VCaP (cell line): ENCODE data around the gene MCM7.

Source experiments
- H3K27ac ChIP-seq: fragments of 450-650 bp; 2 replicates; pipeline ENCODE4 v1.5.1; 2017
- TF ChIP-seq, protein P1 (sequence below): fragments of 450-650 bp; conservative IDR thresholded peaks from 2 replicates; pipeline ENCODE4 v1.5.1; 2017; ENCODE audit warnings: mild to moderate bottlenecking, moderate library complexity

Gene MCM7

DNA sequence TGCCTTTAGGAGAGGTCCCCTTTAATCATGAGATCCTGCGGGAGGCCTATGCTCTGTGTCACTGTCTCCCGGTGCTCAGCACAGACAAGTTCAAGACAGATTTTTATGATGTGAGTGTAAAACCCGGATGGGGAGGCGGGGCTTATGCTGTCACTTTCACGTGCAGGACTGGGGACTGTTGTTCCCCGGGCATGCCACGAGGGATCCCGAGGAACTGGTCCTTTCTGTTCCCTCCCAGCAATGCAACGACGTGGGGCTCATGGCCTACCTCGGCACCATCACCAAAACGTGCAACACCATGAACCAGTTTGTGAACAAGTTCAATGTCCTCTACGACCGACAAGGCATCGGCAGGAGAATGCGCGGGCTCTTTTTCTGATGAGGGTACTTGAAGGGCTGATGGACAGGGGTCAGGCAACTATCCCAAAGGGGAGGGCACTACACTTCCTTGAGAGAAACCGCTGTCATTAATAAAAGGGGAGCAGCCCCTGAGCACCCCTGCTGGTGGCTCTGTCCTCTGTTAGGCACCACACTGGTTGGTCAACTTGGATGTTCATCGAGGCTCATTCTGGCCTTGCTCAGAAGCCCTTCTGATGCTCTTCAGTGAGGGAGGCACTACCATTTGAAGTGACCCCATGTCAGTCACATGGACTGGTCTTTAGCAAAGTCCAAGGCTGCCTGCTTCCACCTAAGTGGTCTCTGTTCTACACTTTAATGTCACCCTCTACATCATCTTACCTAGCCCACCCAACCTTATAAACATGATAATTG, 9.6 kb downstream of the MCM7 start:
- H3K27ac ChIP-seq = no peak overlapping the region
- TF ChIP-seq, protein P1, sequence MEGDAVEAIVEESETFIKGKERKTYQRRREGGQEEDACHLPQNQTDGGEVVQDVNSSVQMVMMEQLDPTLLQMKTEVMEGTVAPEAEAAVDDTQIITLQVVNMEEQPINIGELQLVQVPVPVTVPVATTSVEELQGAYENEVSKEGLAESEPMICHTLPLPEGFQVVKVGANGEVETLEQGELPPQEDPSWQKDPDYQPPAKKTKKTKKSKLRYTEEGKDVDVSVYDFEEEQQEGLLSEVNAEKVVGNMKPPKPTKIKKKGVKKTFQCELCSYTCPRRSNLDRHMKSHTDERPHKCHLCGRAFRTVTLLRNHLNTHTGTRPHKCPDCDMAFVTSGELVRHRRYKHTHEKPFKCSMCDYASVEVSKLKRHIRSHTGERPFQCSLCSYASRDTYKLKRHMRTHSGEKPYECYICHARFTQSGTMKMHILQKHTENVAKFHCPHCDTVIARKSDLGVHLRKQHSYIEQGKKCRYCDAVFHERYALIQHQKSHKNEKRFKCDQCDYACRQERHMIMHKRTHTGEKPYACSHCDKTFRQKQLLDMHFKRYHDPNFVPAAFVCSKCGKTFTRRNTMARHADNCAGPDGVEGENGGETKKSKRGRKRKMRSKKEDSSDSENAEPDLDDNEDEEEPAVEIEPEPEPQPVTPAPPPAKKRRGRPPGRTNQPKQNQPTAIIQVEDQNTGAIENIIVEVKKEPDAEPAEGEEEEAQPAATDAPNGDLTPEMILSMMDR = peak; percentile 14; the same call in 1 of the 2 replicates

DNA sequence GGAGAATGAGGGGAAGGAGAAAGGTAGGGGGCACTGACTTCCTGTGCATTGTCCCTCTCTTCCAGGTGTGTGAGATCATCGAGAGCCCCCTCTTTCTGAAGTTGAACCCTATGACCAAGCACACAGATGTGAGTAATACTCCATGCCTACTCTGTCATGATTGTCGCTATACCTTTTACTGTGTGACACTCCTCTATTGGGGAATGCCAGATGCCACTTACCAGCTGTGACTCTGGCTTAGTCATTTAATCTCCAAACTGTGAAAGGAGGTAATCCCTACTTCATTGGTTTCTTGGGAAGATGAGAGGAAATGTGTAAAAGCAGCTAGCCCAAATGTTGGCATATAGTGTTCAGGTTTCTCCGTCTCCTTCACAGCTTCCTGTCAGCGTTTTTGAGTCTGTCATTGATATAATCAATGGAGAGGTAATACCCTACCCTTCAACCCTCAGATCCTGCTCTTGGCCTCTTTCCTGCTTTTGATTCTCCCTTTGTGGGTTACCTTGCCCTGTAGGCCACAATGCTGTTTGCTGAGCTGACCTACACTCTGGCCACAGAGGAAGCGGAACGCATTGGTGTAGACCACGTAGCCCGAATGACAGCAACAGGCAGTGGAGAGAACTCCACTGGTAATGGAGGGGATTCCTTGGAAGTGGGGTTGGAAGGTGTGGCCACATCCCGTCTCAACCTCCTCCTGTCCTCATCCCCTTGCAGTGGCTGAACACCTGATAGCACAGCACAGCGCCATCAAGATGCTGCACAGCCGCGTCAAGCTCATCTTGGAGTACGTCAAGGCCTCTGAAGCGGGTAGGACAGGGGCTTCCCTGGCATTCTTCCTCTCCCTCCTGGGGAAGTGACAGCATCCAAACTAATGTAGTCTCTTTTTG, 10.4 kb downstream of the MCM7 start:
- TF ChIP-seq, protein P1 = no peak
- H3K27ac ChIP-seq = no peak overlapping the region

DNA sequence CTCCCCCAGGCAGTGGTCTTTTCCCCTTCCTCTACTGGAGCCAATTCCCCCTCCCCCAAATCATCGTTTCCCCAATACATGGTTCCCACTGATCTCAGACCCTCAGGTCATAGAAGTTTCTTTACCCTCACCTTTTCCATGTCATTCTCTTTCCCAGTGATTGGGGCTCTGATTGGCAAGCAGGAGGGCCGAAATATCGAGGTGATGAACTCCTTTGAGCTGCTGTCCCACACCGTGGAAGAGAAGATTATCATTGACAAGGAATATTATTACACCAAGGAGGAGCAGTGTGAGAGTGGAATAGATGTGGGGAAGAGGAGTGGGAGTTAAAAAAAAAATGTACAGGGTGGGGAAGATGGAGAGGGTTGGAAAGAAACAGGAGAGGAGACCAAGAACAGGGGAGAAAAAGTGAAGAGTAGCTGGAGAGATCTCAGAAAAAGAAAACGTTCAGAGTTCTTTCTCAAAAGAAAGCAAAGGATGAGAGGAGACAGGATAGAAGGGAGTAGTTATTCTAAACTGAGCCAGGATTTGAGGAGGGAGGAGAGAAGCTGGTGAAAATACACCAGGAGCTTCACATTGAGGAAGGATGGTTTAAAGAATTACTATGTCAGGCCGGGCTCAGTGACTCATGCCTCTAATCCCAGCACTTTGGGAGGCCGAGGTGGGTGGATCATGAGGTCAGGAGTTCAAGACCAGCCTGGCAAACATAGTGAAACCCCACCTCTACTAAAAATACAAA, 11.6 kb downstream of the MCM7 start:
- TF ChIP-seq, protein P1 = no peak
- H3K27ac ChIP-seq = peak overlapping the region; percentile 93

DNA sequence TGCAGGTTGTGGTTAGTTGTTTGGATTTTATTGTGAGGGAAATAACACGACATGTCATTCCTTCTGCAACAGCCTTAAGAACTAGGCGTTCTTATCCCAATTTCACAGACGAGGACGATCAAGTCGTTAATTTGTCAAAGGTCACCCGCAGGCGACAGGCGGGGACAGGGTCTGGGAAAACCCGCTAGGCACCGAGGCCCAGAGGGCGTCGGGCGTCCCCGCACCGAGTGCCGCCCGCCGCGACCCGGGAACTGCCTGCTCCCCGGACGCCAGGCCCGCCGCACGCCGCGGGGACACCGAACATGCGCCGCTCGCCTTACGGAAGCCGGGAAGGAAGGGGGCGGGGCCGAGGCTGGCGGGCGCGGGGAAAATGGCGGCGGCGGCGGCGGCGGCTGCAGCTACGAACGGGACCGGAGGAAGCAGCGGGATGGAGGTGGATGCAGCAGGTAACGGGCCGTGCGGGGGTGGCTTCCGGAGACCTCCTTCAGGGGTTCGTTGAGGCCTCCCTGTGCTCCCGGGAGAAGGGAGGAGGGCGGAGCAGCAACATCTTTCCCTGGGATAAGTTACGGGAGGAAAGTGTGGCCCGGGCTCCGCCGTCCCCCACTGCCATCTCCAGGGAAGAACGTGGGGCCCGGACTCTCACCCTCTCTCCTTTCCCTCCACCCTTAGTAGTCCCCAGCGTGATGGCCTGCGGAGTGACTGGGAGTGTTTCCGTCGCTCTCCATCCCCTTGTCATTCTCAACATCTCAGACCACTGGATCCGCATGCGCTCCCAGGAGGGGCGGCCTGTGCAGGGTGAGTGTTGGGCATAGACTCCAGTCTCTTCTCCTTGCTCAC, 12.4 kb downstream of the MCM7 start, which contains the start of gene COPS6:
TSS of gene COPS6 (plus strand) at position 349 of the 837 bp plus-strand sequence. CDS start at position 371, 22 bp downstream.
- peak within 1 kb of the TSS; percentile 93 for H3K27ac ChIP-seq
- TF ChIP-seq, protein P1 = no peak

DNA sequence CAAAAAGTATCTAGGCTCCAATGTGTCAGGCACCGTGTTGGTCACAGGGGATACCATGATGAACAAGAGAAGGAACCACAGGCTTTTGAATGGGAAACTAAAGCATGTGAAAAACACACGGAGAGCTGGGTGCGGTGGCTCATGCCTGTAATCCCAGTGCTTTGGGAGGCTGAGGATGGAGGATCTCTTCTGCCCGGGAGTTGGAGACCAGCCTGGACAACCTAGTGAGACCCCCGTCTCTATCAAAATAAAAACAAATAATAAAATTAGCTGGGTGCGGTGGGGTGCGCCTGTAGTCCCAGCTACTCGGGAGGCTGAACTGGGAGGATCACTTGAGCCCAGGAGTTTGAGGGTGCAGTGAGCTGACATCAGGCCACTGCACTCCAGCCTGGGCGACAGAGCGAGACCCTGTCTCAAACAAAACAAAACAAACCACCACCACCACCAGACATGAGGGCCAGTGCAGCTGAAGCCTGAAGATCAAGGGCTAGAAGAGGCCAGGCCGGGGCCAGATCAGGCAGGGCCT, 13.0 kb downstream of the MCM7 start:
- peak overlapping the region; percentile 93 for H3K27ac ChIP-seq
- TF ChIP-seq, protein P1 = no peak

DNA sequence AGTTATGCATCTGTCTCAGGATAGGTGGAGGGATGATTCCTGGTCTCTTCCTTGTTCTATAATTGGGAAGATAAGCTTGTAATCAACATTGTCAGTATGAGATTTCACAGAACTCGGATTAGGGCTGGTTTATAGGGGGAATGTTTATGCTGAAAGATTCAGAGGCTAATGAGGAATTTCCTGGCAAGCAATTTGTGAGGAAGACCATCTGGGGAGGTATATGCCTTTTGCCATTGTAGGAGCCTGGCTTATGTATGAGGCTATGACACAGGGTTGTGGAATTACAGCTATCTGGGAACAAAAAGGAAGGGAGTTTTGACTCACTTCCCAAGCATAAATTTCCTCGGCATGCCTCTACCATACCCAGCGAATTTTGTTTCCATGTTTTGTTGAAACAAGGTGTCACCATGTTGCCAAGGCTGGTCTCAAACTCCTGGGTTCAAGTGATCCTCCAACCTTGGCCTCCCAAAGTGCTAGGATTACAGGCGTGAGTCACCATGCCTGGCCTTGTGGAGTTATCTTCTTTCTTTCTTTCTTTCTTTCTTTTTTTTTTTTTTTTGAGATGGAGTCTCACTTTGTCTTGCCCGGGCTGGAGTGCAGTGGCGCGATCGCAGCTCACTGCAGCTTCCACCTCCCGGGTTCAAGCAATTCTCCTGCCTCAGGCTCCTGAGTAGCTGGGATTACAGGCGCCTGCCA, 14.0 kb downstream of the MCM7 start:
- TF ChIP-seq, protein P1 = no peak
- peak overlapping the region; percentile 93 for H3K27ac ChIP-seq
